Measurements from ENCODE around the gene DGKZ.

DNA sequence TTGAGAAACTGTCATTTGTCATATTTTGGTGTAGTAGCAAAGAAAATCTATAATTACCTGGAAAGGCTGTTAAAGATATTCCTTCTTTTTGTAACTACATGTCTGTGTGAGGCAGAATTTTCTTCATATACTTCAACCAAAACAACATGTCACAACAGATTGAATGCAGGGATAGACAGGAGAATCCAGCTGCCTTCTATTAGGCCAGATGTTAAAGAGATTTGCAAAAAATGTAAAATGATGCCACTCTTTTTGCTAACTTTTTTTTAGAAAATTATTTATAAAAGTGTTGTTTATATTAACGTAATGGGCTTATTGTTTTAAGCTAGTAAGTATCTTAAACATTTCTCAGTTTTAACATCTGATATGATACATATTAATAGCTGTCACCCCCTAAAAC is 12.7 kb downstream of the DGKZ start:
- TF ChIP-seq, protein P1, sequence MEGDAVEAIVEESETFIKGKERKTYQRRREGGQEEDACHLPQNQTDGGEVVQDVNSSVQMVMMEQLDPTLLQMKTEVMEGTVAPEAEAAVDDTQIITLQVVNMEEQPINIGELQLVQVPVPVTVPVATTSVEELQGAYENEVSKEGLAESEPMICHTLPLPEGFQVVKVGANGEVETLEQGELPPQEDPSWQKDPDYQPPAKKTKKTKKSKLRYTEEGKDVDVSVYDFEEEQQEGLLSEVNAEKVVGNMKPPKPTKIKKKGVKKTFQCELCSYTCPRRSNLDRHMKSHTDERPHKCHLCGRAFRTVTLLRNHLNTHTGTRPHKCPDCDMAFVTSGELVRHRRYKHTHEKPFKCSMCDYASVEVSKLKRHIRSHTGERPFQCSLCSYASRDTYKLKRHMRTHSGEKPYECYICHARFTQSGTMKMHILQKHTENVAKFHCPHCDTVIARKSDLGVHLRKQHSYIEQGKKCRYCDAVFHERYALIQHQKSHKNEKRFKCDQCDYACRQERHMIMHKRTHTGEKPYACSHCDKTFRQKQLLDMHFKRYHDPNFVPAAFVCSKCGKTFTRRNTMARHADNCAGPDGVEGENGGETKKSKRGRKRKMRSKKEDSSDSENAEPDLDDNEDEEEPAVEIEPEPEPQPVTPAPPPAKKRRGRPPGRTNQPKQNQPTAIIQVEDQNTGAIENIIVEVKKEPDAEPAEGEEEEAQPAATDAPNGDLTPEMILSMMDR (IDR thresholded peaks at IDR 0.05): no peak
- no peak for TF ChIP-seq ZFX (IDR thresholded peaks at IDR 0.05; ENCODE audit: borderline replicate concordance)

All from 22Rv1 (cell line).